Endodermal cell (in vitro differentiated cells): ENCODE data around the gene DTYMK. TPM values are rescaled to one million over a fixed set of nuclear protein-coding genes. Genes with fewer than 3 reads are reported as not detected.

Experiments used
- DNase-seq: peaks from one replicate; pipeline ENCODE4 v3.0.0-alpha.2; 2017
- H3K27ac ChIP-seq: 2 replicates; pipeline ENCODE4 v1.5.1; 2013; ENCODE audit warnings: mild to moderate bottlenecking, low read depth, low read length, moderate library complexity
- H3K27me3 ChIP-seq: 2 replicates; pipeline ENCODE4 v1.6.1; 2013; ENCODE audit warnings: mild to moderate bottlenecking, low read length, moderate library complexity; ENCODE audit not compliant: insufficient read depth, control insufficient read depth, poor library complexity, severe bottlenecking
- H3K36me3 ChIP-seq: 2 replicates; pipeline ENCODE4 v1.7.0; 2013; ENCODE audit warnings: mild to moderate bottlenecking, low read length, moderate library complexity; ENCODE audit not compliant: control insufficient read depth, insufficient read depth
- H3K4me1 ChIP-seq: one replicate; pipeline ENCODE4 v1.7.0; 2013; ENCODE audit warnings: low read length; ENCODE audit not compliant: control insufficient read depth, insufficient read depth
- H3K4me3 ChIP-seq: 2 replicates; pipeline ENCODE4 v1.5.1; 2013; ENCODE audit warnings: mild to moderate bottlenecking, low read length, moderate library complexity
- H3K9ac ChIP-seq: 2 replicates; pipeline ENCODE4 v1.6.1; 2013; ENCODE audit warnings: mild to moderate bottlenecking, low read length, moderate library complexity; ENCODE audit not compliant: poor library complexity, severe bottlenecking; ENCODE audit errors: extremely low read depth
- H3K9me3 ChIP-seq: 2 replicates; pipeline ENCODE4 v1.6.1; 2013; ENCODE audit warnings: mild to moderate bottlenecking, low read length, moderate library complexity; ENCODE audit not compliant: control insufficient read depth
- H3K27ac Mint-ChIP-seq: 2 replicates; pipeline ENCODE4 v1.8.0; 2020; ENCODE audit warnings: mixed read lengths
- H3K27me3 Mint-ChIP-seq: 2 replicates; pipeline ENCODE4 v1.8.0; 2021; ENCODE audit warnings: mild to moderate bottlenecking, mixed read lengths; ENCODE audit not compliant: insufficient read depth
- H3K36me3 Mint-ChIP-seq: 2 replicates; pipeline ENCODE4 v1.8.0; 2020; ENCODE audit warnings: low read depth, mixed read lengths
- H3K4me1 Mint-ChIP-seq: 2 replicates; pipeline ENCODE4 v1.8.0; 2020; ENCODE audit warnings: mixed read lengths
- H3K4me3 Mint-ChIP-seq: 2 replicates; pipeline ENCODE4 v1.8.0; 2020; ENCODE audit warnings: mild to moderate bottlenecking, moderate library complexity, mixed read lengths
- H3K9me3 Mint-ChIP-seq: 2 replicates; pipeline ENCODE4 v1.8.0; 2020; ENCODE audit warnings: mild to moderate bottlenecking, mixed read lengths
- WGBS, 2 experiments: methylation state at CpG; one replicate each; pipeline versions ENCODE4 v1.1.5 to v1.1.7; 2013; ENCODE audit warnings: missing lambda C conversion rate in 2 of 2, mixed read lengths in 1 of 2; ENCODE audit not compliant: insufficient coverage in 1 of 2, insufficient read length in 1 of 2; 5-methylcytosine and 5-hydroxymethylcytosine counted together
- total RNA-seq, 2 donors: library from RNA; stranded (reverse); fragmentation: NEBNext Ultra II Directional in 1 of 2; extraction: Animal tissue kit (Norgen Biotek cat#: 25700) in 1 of 2; gene quantifications; 2 replicates in 1 of 2; 3 replicates in 1 of 2; pipeline ENCODE4 v1.2.1, GENCODE V29; 2021
- TF ChIP-seq, protein P1 (sequence below): fragments of 200-600 bp; sonication (generic); conservative IDR thresholded peaks from 2 replicates; pipeline ENCODE4 v1.5.0; 2021; ENCODE audit warnings: antibody characterized with exemption, mild to moderate bottlenecking

The DTYMK gene
- total RNA-seq, 2 donors from 2014 or later = 60.9 to 62.4 TPM

DNA sequence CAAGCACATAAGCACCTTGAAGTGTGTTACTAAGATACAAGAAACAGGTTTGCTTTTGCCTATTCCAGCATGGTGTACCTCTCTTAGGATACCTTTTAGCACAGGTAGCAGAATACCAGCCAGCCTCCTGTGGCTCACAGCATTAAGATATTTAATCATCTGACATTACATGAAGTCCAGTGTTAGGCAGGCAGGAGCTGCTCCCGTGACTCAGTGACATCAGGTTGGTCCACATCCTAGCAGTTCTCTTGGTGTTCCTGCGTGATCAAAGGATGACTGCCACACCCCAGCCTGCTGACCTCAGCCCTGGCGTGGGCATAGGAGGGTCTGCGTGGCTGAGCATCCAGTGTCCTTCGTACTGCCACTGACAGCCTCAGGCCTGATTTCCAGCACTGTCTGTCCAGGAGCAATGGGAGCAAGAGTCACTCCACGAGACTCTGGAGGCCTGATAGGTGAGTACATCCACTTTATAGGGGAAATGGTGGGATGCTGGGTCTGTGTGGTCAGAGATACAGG lies 3.6 kb upstream of the DTYMK start:
- no peak overlapping the region for H3K9ac ChIP-seq
- WGBS, 2 experiments = 87 to 93% methylated on average over 5 to 6 of the region's 6 CpGs
- no peak overlapping the region for H3K4me3 Mint-ChIP-seq
- H3K9me3 ChIP-seq = no peaks in the 10 kb centered on the region
- H3K4me1 ChIP-seq = peaks cover 6% of the 10 kb centered on the region
- H3K27me3 ChIP-seq = no peaks in the 10 kb centered on the region
- no peak for DNase-seq
- no peaks in the 10 kb centered on the region for H3K27me3 Mint-ChIP-seq
- TF ChIP-seq, protein P1, sequence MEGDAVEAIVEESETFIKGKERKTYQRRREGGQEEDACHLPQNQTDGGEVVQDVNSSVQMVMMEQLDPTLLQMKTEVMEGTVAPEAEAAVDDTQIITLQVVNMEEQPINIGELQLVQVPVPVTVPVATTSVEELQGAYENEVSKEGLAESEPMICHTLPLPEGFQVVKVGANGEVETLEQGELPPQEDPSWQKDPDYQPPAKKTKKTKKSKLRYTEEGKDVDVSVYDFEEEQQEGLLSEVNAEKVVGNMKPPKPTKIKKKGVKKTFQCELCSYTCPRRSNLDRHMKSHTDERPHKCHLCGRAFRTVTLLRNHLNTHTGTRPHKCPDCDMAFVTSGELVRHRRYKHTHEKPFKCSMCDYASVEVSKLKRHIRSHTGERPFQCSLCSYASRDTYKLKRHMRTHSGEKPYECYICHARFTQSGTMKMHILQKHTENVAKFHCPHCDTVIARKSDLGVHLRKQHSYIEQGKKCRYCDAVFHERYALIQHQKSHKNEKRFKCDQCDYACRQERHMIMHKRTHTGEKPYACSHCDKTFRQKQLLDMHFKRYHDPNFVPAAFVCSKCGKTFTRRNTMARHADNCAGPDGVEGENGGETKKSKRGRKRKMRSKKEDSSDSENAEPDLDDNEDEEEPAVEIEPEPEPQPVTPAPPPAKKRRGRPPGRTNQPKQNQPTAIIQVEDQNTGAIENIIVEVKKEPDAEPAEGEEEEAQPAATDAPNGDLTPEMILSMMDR = no peak
- H3K4me3 ChIP-seq = no peak overlapping the region
- H3K27ac Mint-ChIP-seq = no peak overlapping the region
- H3K4me1 Mint-ChIP-seq = no peaks in the 10 kb centered on the region
- peaks cover 19% of the 10 kb centered on the region for H3K36me3 Mint-ChIP-seq
- no peak overlapping the region for H3K27ac ChIP-seq
- peaks cover 22% of the 10 kb centered on the region for H3K36me3 ChIP-seq
- H3K9me3 Mint-ChIP-seq = no peaks in the 10 kb centered on the region

DNA sequence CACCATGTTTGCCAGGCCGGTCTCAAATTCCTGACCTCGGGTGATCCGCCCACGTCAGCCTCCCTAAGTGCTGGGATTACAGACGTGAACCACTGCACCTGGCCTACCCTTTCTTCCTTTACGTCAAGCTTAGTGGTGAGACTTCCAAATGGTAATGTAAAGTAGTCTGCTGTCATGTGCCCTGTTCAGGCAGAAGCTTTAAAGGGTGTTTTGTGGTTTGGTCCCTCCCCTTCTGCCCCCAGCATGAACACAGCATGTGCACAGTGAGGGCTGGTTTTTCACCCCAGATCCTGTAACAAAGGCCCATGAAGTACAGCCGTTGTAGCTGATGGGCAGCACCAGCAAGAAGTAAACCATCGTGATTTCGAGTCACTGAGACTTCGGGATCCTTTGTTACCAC lies 2.7 kb upstream of the DTYMK start:
- no peaks in the 10 kb centered on the region for H3K9me3 ChIP-seq
- peaks cover 28% of the 10 kb centered on the region for H3K36me3 ChIP-seq
- peaks cover 6% of the 10 kb centered on the region for H3K4me1 ChIP-seq
- no peak overlapping the region for H3K9ac ChIP-seq
- no peaks in the 10 kb centered on the region for H3K27me3 ChIP-seq
- no peak overlapping the region for H3K4me3 ChIP-seq
- WGBS, 2 experiments = 87 to 93% methylated on average over 9 to 10 of the region's 10 CpGs
- H3K27ac ChIP-seq = no peak overlapping the region
- Mint-ChIP-seq H3K36me3 (peaks cover 21% of the 10 kb centered on the region), H3K4me1 (no peaks in the 10 kb centered on the region), H3K27me3 (no peaks in the 10 kb centered on the region), H3K9me3 (no peaks in the 10 kb centered on the region), H3K27ac (no peak overlapping the region), H3K4me3 (no peak overlapping the region)
- TF ChIP-seq, protein P1 = no peak
- no peak for DNase-seq

DNA sequence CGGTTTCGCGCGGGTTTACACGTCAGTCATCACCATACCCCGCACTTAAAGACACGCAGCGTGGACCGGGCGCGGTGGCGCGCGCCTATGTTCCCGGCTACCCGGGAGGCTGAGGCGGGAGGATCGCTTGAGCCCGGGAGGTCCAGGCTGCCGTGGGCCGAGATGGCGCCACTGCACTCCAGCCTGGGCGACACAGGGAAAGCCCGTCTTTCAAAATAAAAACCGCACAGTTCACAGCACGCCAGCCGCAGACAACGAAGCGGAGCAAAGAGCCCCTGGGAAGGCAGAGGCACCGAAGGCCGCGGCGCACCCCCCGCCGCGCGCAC lies 328 bp downstream of the DTYMK start:
- TF ChIP-seq, protein P1 = no peak
- Mint-ChIP-seq H3K36me3 (peaks cover 36% of the 10 kb centered on the region), H3K27me3 (no peaks in the 10 kb centered on the region), H3K9me3 (no peaks in the 10 kb centered on the region), H3K27ac (peak overlapping the region; percentile 92), H3K4me1 (no peaks in the 10 kb centered on the region), H3K4me3 (peak overlapping the region; percentile 87)
- H3K4me3 ChIP-seq = peak overlapping the region; percentile 93
- H3K4me1 ChIP-seq = peaks cover 6% of the 10 kb centered on the region
- peaks cover 47% of the 10 kb centered on the region for H3K36me3 ChIP-seq
- no peaks in the 10 kb centered on the region for H3K9me3 ChIP-seq
- H3K27me3 ChIP-seq = no peaks in the 10 kb centered on the region
- peak overlapping the region; percentile 90 for H3K9ac ChIP-seq
- no peak for DNase-seq
- no peak overlapping the region for H3K27ac ChIP-seq
- 0 to 3% methylated on average over 8 to 37 of the region's 37 CpGs for WGBS, 2 experiments
